SW 1271 (cell line): ENCODE data around the gene FHIT.

ENCODE experiments used
- DNase-seq, 2 experiments: peaks; one replicate each; lab custom pipeline; 2025; lab: John Stamatoyannopoulos, UW

FHIT gene

DNA sequence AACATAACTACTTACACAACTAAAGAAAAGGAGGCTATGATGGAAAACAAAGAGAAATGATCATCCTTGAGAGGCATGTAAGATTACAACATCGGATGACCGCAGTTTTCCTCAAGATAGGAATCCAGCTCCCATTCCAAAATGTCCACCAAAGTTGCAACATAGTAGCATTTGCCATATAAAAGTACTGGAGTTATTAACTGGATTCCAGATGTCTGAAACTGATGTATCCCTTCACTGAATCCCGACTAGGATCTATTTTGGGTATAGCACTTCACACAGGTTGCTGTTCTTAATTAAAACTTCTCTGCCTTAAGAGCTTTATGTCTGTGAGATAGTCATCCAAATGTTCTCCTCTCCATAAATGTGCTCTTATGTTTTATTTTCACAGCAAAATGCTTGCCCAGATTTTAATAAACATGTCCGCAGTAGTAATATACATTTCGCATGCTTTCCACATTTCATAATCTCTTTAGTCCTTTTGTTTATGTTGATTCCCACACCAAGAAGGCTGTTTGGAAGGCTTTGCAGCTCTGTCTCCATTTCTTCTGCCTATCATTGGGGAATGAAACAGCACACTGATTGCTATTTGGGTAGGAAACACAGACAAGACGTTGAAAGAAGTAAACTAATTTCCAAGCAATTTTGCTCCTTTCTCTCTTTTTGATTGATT is 1484.9 kb downstream of the FHIT start:
- DNase-seq, result no peak

DNA sequence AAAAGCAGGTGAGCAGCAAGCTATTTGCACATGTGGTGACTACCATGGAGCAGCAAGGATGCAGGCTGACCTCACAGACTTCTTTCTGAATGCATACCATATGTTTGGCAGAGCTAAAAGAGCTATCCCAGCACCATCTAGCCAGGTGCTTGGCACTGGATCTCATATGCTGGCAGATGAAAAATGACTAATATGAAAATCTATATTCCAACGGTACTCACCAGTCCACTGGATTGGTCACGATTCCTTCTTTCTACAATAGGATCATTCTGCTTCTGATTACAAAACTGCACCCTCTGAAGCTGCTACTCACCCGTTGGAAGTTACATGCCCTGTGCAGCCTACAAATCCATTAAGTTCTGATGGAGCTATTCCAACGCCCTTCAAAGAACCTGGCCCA is 1487.1 kb downstream of the FHIT start:
- DNase-seq, result no peak

GRCh38 chr3:59762941-59763340 is 1488.3 kb downstream of the FHIT start:
- DNase-seq, result no peak

- DNase-seq, result no peak
These were observed 1491.8 kb downstream of the FHIT start for GRCh38 chr3:59759298-59760031.

GRCh38 chr3:59758672-59759071 is 1492.6 kb downstream of the FHIT start:
- DNase-seq, result no peak

- DNase-seq, result no peak
These were observed 1494.3 kb downstream of the FHIT start for GRCh38 chr3:59756934-59757333.

GRCh38 chr3:59754456-59755129 is 1496.7 kb downstream of the FHIT start:
- DNase-seq, result no peak

- DNase-seq, result no peak
These were observed 1497.3 kb downstream of the FHIT start for GRCh38 chr3:59753808-59754450.

- no peak for DNase-seq
These were observed 1498.3 kb downstream of the FHIT start for GRCh38 chr3:59752925-59753324.

- DNase-seq, result no peak
These were observed 1499.6 kb downstream of the FHIT start for GRCh38 chr3:59751606-59752005.

- DNase-seq, result no peak
These were observed 1500.9 kb downstream of the FHIT start for GRCh38 chr3:59750391-59750790.

- no peak for DNase-seq
These were observed 1502.0 kb downstream of the FHIT start for GRCh38 chr3:59749291-59749690.

DNA sequence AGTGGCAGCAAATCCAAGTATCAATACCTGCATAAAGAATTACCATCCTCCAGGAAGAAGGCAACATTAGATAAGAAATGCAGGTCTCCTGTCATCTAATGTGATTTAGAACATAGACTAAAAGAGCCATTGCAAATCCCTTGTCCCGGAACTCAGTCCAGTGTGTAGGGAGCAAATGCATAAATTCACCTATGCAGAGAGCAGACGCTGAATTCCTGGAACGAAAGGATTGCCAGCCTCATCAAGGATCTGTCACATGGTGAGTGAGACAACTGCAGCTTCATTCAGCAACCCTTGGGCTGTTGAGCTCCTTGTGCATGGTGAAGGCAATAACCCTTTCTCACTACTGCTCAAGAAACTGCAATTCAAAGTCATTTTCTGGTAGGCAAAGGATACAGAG is 1504.7 kb downstream of the FHIT start:
- no peak for DNase-seq

DNA sequence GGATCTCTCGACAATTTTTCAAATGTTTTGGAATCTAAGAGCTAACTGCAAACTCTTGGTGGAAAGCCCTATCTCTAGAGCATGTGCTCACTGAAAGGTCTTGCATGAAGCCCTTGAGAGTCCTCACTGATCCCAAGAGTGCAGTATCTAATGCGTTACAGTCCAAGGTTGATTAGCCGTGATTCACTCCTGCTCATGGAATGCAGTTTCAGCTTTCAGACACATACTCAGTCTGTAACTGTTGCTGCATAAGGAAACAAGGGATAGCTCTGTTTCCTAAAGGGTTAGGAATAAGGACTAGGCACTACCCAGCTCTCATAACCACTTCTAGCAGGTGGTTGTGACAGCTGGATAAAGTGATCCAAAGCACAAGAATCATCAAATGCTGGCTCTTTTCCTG is 1514.0 kb downstream of the FHIT start:
- DNase-seq, result no peak

- no peak for DNase-seq
These were observed 1517.2 kb downstream of the FHIT start for GRCh38 chr3:59734061-59734460.

- no peak for DNase-seq
These were observed 1518.0 kb downstream of the FHIT start for GRCh38 chr3:59733041-59733809.

GRCh38 chr3:59731943-59732342 is 1519.3 kb downstream of the FHIT start:
- no peak for DNase-seq

- DNase-seq, result no peak
These were observed 1520.7 kb downstream of the FHIT start for GRCh38 chr3:59730591-59730990.

- DNase-seq, result no peak
These were observed 1522.7 kb downstream of the FHIT start for GRCh38 chr3:59728587-59728908.

DNA sequence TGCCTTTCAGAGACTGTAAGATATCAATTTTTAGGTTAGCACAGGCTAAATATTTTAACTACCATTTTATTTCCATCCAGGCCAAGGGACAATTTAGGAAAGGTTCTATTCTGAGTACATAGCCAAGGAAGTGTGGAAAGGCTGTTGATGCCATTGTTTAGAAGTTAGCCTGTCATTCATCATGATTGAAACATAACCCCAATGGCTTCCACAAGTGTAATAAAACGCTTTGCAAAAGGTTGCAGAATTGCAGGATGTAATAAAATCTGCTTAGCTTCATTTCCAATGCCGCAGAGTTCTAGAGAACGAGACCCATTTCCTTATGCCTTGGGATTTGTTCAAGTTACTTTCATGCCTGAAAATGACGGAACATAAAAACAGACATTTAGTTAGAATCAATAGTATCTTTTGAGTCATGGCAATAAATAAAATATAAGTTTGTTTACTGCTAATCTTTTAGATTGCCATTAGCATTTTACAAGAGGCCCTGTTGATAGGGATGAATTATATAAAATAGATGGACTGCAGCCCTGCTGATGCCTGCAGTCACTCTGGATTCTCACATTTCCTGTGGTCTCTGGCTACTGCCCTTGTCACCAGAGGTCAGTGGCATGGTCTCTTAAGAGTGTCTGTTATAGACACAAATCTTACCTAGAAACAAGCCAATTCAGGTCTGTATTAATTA is 1523.2 kb downstream of the FHIT start:
- no peak for DNase-seq

DNA sequence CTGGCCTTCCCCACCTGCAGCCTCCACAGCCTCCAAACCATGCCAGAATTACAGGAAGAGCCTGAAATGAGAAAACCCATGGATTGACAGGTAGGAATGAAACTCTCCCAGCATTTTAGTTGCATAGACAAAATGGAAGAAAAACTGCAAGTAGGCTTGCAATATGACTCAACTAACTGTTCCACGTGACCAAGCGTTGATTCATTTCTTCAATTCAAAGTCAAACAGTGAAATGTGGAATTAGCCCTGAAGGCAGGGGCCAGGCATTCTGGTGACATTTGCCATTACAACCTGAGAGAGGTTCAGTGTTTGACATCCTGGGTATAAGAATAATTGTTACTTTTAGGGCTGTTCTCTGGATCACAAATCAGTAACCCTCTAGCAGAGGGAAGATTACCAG is 1525.0 kb downstream of the FHIT start:
- DNase-seq, result no peak
